ENCODE measurements around the gene ZFYVE1.

DNA sequence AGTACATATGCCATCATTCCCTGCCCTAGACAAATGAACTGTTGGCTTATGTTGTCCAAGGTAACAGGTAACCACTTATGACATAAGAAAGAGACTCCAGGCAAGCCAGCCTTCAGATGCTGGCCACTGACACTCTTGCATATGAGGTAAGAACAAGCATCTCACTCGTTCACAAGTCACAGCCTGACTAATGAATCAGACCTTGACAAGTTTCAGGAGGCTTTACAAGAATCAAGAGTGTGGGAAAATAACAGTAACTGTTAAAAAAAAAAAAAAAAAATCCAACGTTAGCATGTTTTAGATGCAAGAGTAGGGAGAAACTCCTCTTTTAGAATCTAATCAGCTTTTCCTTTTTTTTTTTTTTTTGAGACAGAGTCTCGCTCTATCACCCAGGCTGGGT is 40.7 kb downstream of the ZFYVE1 start:
- TF ChIP-seq, protein P1, sequence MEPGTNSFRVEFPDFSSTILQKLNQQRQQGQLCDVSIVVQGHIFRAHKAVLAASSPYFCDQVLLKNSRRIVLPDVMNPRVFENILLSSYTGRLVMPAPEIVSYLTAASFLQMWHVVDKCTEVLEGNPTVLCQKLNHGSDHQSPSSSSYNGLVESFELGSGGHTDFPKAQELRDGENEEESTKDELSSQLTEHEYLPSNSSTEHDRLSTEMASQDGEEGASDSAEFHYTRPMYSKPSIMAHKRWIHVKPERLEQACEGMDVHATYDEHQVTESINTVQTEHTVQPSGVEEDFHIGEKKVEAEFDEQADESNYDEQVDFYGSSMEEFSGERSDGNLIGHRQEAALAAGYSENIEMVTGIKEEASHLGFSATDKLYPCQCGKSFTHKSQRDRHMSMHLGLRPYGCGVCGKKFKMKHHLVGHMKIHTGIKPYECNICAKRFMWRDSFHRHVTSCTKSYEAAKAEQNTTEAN (CRISPR knock-in tag; conservative IDR thresholded peaks at IDR 0.05) = no peak
- TF ChIP-seq ZSCAN25 (CRISPR knock-in tag; IDR thresholded peaks at IDR 0.05) = no peak

All from HepG2 (cell line).